HepG2 (cell line): ENCODE data around the gene TOP3B. TPM values are rescaled to one million over a fixed set of nuclear protein-coding genes. Genes with fewer than 3 reads are reported as not detected.
A peak's percentile ranks its signal among the peaks of the same experiment; 100 is the strongest.

ENCODE experiments used
- CHD2 ChIP-seq: IDR thresholded peaks from 2 replicates; pipeline ENCODE4 v1.6.1; 2011; ENCODE audit warnings: low read depth, low read length, improper control_type of control experiment
- CHD4 ChIP-seq: fragments of 200-600 bp; sonication (generic); IDR thresholded peaks from 2 replicates; pipeline ENCODE4 v1.7.0; 2017; ENCODE audit warnings: mild to moderate bottlenecking, low read length, borderline replicate concordance
- FOSL1 ChIP-seq: sonication (generic); formaldehyde crosslinking; IDR thresholded peaks from 2 replicates; pipeline ENCODE4 v1.9.0; 2021; ENCODE audit warnings: missing genetic modification reagents, borderline replicate concordance
- FOXA3 ChIP-seq: IDR thresholded peaks from 2 replicates; pipeline ENCODE4 v1.6.1; 2016; ENCODE audit warnings: missing genetic modification reagents, missing compliant biosample characterization
- GATAD2A ChIP-seq: IDR thresholded peaks from 2 replicates; pipeline ENCODE4 v1.6.1; 2016
- JUND ChIP-seq: sonication (generic); formaldehyde crosslinking; IDR thresholded peaks from 2 replicates; pipeline ENCODE4 v1.8.0; 2022; ENCODE audit warnings: mild to moderate bottlenecking, missing genetic modification reagents
- KDM3A ChIP-seq: IDR thresholded peaks from 2 replicates; pipeline ENCODE4 v1.6.1; 2018; ENCODE audit warnings: low read depth, missing compliant biosample characterization
- MAFF ChIP-seq: IDR thresholded peaks from 2 replicates; pipeline ENCODE4 v1.6.1; 2011; ENCODE audit warnings: low read depth, low read length, improper control_type of control experiment
- MBD4 ChIP-seq: IDR thresholded peaks from 2 replicates; pipeline ENCODE4 v1.6.1; 2012; ENCODE audit warnings: low read length, inconsistent platforms, borderline replicate concordance
- MIER2 ChIP-seq: IDR thresholded peaks from 2 replicates; pipeline ENCODE4 v1.6.1; 2016; ENCODE audit warnings: missing biosample characterization, missing genetic modification reagents
- NBN ChIP-seq: fragments of 450-650 bp; conservative IDR thresholded peaks from 2 replicates; pipeline ENCODE4 v1.6.1; 2017
- RCOR2 ChIP-seq: IDR thresholded peaks from 2 replicates; pipeline ENCODE4 v1.6.1; 2016; ENCODE audit warnings: missing biosample characterization, missing genetic modification reagents
- RFXAP ChIP-seq: sonication (generic); formaldehyde crosslinking; IDR thresholded peaks from 2 replicates; pipeline ENCODE4 v1.4.0; 2020; ENCODE audit warnings: missing genetic modification reagents, borderline replicate concordance
- SCMH1 ChIP-seq: sonication (generic); formaldehyde crosslinking; IDR thresholded peaks from 2 replicates; pipeline ENCODE4 v1.9.0; 2021; ENCODE audit warnings: missing genetic modification reagents, mild to moderate bottlenecking, borderline replicate concordance
- SMARCC2 ChIP-seq: fragments of 450-650 bp; IDR thresholded peaks from 2 replicates; pipeline ENCODE4 v1.6.1; 2017; ENCODE audit warnings: antibody characterized with exemption, mild to moderate bottlenecking
- ZFYVE20 ChIP-seq: sonication (generic); formaldehyde crosslinking; IDR thresholded peaks from 2 replicates; pipeline ENCODE4 v1.8.0; 2023; ENCODE audit warnings: low read depth, mild to moderate bottlenecking, moderate library complexity, missing genetic modification reagents, borderline replicate concordance
- ZIK1 ChIP-seq: sonication (generic); formaldehyde crosslinking; IDR thresholded peaks from 2 replicates; pipeline ENCODE4 v1.5.0; 2020; ENCODE audit warnings: mild to moderate bottlenecking, low read depth, missing genetic modification reagents, borderline replicate concordance
- ZNF263 ChIP-seq: sonication (generic); formaldehyde crosslinking; IDR thresholded peaks from 2 replicates; pipeline ENCODE4 v1.4.0; 2020; ENCODE audit warnings: missing genetic modification reagents
- ZNF709 ChIP-seq: sonication (generic); formaldehyde crosslinking; IDR thresholded peaks from 2 replicates; pipeline ENCODE4 v1.5.0; 2020; ENCODE audit warnings: mild to moderate bottlenecking, missing genetic modification reagents
- ZSCAN12 ChIP-seq: sonication (generic); formaldehyde crosslinking; IDR thresholded peaks from 2 replicates; pipeline ENCODE4 v1.9.0; 2021; ENCODE audit warnings: mild to moderate bottlenecking, missing genetic modification reagents
- polyA plus RNA-seq, 8 experiments: library from polyadenylated mRNA; depleted of rRNA in 3 of 8; stranded (reverse) in 7 of 8; unstranded in 1 of 8; fragments of >200 nt; fragmentation: Illumina TruSeq in 4 of 8; extraction: Trizol in 4 of 8; gene quantifications; 2 replicates each; pipeline versions ENCODE4 v1.2.1 to v1.2.3, GENCODE V29; 2011 to 2016; ENCODE audit warnings: low read depth in 4 of 8, missing spikeins in 1 of 8, mixed read lengths in 1 of 8; ENCODE audit not compliant: insufficient read depth in 1 of 8
- total RNA-seq, 5 experiments: library from RNA; depleted of rRNA; stranded (reverse); fragments of >200 nt; fragmentation: Illumina TruSeq; extraction: Trizol; gene quantifications; 2 replicates each; pipeline ENCODE4 v1.2.3, GENCODE V29; 2016; ENCODE audit warnings: low read depth in 1 of 5
- TF ChIP-seq, protein P1 (sequence below): sonication (generic); formaldehyde crosslinking; IDR thresholded peaks from 2 replicates; pipeline ENCODE4 v1.8.0; 2022; ENCODE audit warnings: missing genetic modification reagents, mild to moderate bottlenecking, moderate library complexity, borderline replicate concordance
- TF ChIP-seq, protein P2 (sequence below): IDR thresholded peaks from 2 replicates; pipeline ENCODE4 v1.6.1; 2012; ENCODE audit warnings: low read length, improper control_type of control experiment

Gene TOP3B
- total and polyA plus RNA-seq, 2 of the 13 experiments (the other 11 are each of a cell fraction or from before 2014, with no cell fraction given): 28.5 to 29.7 TPM

DNA sequence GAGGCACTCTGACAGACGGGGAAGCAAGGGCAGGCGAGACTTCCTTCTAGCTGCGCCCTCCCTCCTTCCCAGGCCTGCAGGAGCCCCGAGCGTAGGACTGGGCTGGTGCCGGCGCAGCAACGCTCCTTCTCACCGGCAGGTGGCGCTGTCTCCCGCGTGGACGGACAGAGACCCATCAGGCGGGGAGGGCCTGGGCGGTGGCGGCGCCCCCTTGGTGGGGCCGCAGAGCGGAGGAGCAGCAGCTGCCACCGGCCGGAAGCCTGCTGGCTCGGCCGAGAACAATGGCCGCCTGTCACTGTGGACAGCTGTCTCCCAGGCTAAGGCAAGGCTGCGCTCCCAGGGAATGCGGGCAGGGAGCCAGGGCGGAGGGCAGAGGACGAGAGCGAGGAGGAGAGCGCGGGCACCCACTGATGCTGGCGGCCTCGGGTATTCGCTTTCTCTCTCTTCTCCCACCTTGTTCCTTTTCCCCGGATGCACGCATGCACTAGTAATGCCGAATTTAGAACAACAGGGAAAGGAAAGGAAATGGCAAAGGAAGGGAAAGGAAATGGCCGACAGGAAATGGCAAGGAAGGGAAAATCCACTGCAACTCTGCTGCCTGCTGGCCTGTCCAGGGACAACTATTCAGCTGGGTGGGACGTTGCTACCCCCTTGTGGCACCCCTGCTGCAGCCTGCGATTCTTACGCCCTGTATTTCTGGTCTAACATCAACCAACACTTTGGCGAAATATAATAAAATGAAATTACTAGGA is 44.3 kb downstream of the TOP3B start (continued):
- TF ChIP-seq RCOR2 (CRISPR knock-in tag): peak; percentile 40; the same call in 1 of the 2 replicates
- TF ChIP-seq MIER2 (CRISPR knock-in tag): no peak
- TF ChIP-seq GATAD2A (CRISPR knock-in tag): peak; percentile 51; the same call in 1 of the 2 replicates
- TF ChIP-seq FOXA3: no peak; the same call in 1 of the 2 replicates
- TF ChIP-seq CHD2: no peak
- 0 out of 2 replicates have a peak, but pooled peaks have one; percentile 1 for TF ChIP-seq MAFF
- no peak for TF ChIP-seq JUND (CRISPR knock-in tag)
- TF ChIP-seq CHD4: no peak
- no peak for TF ChIP-seq SMARCC2
- no peak for TF ChIP-seq NBN
- no peak for TF ChIP-seq ZSCAN12 (CRISPR knock-in tag)
- TF ChIP-seq, protein P1, sequence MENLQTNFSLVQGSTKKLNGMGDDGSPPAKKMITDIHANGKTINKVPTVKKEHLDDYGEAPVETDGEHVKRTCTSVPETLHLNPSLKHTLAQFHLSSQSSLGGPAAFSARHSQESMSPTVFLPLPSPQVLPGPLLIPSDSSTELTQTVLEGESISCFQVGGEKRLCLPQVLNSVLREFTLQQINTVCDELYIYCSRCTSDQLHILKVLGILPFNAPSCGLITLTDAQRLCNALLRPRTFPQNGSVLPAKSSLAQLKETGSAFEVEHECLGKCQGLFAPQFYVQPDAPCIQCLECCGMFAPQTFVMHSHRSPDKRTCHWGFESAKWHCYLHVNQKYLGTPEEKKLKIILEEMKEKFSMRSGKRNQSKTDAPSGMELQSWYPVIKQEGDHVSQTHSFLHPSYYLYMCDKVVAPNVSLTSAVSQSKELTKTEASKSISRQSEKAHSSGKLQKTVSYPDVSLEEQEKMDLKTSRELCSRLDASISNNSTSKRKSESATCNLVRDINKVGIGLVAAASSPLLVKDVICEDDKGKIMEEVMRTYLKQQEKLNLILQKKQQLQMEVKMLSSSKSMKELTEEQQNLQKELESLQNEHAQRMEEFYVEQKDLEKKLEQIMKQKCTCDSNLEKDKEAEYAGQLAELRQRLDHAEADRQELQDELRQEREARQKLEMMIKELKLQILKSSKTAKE: 0 out of 2 replicates have a peak, but pooled peaks have one; percentile 62
- TF ChIP-seq SCMH1: no peak
- no peak for TF ChIP-seq MBD4
- peak; percentile 59; the same call in 1 of the 2 replicates for TF ChIP-seq ZIK1
- peak; percentile 82; the same call in 1 of the 2 replicates for TF ChIP-seq RFXAP (CRISPR knock-in tag)
- TF ChIP-seq, protein P2, sequence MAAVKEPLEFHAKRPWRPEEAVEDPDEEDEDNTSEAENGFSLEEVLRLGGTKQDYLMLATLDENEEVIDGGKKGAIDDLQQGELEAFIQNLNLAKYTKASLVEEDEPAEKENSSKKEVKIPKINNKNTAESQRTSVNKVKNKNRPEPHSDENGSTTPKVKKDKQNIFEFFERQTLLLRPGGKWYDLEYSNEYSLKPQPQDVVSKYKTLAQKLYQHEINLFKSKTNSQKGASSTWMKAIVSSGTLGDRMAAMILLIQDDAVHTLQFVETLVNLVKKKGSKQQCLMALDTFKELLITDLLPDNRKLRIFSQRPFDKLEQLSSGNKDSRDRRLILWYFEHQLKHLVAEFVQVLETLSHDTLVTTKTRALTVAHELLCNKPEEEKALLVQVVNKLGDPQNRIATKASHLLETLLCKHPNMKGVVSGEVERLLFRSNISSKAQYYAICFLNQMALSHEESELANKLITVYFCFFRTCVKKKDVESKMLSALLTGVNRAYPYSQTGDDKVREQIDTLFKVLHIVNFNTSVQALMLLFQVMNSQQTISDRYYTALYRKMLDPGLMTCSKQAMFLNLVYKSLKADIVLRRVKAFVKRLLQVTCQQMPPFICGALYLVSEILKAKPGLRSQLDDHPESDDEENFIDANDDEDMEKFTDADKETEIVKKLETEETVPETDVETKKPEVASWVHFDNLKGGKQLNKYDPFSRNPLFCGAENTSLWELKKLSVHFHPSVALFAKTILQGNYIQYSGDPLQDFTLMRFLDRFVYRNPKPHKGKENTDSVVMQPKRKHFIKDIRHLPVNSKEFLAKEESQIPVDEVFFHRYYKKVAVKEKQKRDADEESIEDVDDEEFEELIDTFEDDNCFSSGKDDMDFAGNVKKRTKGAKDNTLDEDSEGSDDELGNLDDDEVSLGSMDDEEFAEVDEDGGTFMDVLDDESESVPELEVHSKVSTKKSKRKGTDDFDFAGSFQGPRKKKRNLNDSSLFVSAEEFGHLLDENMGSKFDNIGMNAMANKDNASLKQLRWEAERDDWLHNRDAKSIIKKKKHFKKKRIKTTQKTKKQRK: no peak
- peak; percentile 88; the same call in 1 of the 2 replicates for TF ChIP-seq KDM3A (CRISPR knock-in tag)
- no peak for TF ChIP-seq ZFYVE20 (CRISPR knock-in tag)
- no peak for TF ChIP-seq FOSL1 (CRISPR knock-in tag)
- TF ChIP-seq ZNF263 (CRISPR knock-in tag): no peak; the same call in 1 of the 2 replicates
- TF ChIP-seq ZNF709: peak; percentile 79; the same call in 1 of the 2 replicates
